Measurements from ENCODE around the gene CEND1.

DNA sequence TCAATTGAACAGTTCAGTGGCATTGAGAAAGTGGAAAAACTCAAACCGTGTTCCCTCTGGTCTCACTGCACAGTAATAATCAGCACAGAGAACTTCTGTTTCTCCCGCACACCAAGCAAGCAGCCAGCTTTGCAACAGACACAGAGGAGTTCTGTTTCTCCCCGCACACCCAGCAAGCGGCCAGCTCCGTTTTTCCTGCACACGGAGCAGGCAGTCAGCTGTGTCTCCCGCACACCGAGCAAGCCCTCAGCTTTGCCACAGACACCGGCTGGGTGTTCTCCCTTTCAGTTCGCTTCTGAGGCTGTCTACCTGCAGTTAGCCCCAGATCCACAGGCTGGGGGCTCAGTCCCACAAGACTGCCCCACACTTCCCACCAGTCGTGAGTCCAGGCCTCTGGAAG, 52.5 kb downstream of the CEND1 start:
- no peak for TF ChIP-seq POLR2A (IDR thresholded peaks at IDR 0.05)
- TF ChIP-seq, protein P1, sequence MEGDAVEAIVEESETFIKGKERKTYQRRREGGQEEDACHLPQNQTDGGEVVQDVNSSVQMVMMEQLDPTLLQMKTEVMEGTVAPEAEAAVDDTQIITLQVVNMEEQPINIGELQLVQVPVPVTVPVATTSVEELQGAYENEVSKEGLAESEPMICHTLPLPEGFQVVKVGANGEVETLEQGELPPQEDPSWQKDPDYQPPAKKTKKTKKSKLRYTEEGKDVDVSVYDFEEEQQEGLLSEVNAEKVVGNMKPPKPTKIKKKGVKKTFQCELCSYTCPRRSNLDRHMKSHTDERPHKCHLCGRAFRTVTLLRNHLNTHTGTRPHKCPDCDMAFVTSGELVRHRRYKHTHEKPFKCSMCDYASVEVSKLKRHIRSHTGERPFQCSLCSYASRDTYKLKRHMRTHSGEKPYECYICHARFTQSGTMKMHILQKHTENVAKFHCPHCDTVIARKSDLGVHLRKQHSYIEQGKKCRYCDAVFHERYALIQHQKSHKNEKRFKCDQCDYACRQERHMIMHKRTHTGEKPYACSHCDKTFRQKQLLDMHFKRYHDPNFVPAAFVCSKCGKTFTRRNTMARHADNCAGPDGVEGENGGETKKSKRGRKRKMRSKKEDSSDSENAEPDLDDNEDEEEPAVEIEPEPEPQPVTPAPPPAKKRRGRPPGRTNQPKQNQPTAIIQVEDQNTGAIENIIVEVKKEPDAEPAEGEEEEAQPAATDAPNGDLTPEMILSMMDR (IDR thresholded peaks at IDR 0.05), result no peak

Measured in prostate gland (tissue), 2 donors.